ENCODE results near the gene TTC7B. TPM values are rescaled to one million over a fixed set of nuclear protein-coding genes. Genes with fewer than 3 reads are reported as not detected.

The TTC7B gene
- total RNA-seq, 1 experiment from 2014 or later = 24.2 TPM

GRCh38 chr14:90574188-90575131 lies 241.8 kb downstream of the TTC7B start:
- Histone ChIP-seq H3K4me1 (replicated peaks) (no peaks in the 10 kb centered on the region), H3K9me3 (replicated peaks) (no peaks in the 10 kb centered on the region), H3K4me3 (no peak overlapping the region), H3K27ac (no peak overlapping the region), H3K36me3 (no peaks in the 10 kb centered on the region), H3K27me3 (replicated peaks) (no peaks in the 10 kb centered on the region)
- DNase-seq (ENCODE audit: low read depth in 1 of 2, low spot score in 2 of 2) = no peak

DNA sequence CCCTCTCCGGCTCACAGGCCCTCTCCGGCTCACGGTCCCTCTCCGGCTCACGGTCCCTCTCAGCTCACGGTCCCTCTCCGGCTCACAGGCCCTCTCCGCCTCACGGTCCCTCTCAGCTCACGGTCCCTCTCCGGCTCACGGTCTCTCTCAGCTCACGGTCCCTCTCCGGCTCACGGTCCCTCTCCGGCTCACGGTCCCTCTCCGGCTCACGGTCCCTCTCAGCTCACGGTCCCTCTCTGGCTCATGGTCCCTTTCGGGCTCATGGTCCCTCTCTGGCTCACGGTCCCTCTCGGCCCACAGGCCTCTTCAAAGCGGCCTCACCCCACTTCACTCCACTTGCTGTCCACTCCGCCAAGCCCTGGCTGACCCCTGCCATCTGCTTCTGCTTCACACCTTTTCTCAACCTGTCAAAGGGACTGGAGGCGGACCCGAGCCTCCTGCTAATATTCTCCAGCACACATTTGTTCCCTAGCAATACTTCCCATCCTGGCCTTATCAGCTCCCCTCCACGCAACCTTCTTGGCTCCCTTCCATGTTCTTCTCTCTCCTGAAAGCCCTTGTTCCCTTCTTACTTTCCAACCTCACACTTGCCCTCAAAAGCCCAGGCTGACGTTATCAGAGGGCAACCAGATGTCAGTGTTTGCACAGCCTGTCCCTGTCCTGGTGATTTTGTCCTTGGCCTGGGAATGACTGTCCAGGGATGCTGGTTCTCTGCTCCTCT lies 242.7 kb downstream of the TTC7B start:
- Histone ChIP-seq H3K4me1 (replicated peaks) (no peaks in the 10 kb centered on the region), H3K27ac (no peak overlapping the region), H3K36me3 (no peaks in the 10 kb centered on the region), H3K9me3 (replicated peaks) (no peaks in the 10 kb centered on the region), H3K4me3 (no peak overlapping the region), H3K27me3 (replicated peaks) (no peaks in the 10 kb centered on the region)
- DNase-seq (ENCODE audit: low read depth in 1 of 2, low spot score in 2 of 2) = no peak

- Histone ChIP-seq H3K36me3 (no peaks in the 10 kb centered on the region), H3K4me3 (no peak overlapping the region), H3K27ac (no peak overlapping the region), H3K4me1 (replicated peaks) (no peaks in the 10 kb centered on the region), H3K9me3 (replicated peaks) (no peaks in the 10 kb centered on the region), H3K27me3 (replicated peaks) (no peaks in the 10 kb centered on the region)
- no peak for DNase-seq (ENCODE audit: low read depth in 1 of 2, low spot score in 2 of 2)
These were observed 243.6 kb downstream of the TTC7B start for GRCh38 chr14:90572441-90573150.

DNA sequence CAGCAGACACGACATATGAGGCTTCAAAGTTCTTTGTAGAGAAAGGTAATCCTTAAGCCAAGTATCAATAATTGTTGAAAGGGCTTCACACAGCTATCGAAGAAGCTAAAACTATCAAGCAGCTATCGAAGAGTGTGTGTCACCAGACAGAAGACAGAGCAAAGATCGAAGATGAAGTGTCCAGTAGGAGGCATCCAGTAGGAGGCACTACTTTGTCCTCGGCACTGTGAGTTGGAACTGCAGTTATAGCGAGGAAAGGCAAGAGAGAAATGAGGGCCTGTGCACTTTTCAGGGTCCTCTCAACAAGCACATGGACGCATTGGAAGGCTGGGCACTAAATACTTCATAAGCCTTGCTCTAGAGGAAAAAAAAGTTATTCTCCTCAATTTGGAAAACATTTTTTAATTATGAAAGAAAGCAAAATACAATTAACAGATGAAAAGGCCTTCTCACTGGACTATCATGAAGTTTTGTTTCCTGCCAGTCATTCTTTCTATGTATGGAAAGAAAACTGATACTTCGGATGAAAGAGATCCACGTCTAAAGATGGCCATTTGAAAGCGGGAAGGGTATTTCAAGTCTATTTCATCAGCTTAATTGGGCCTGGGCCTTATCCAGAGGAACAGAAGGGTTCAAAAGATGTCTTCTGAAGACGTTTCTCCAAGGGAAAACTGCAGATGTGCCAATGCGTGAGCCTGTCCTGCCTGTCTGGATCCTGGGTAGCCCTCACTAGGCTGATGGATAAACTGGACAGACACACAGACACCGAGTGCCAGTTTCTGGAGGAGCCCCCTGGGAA lies 244.9 kb downstream of the TTC7B start:
- Histone ChIP-seq H3K4me3 (no peak overlapping the region), H3K4me1 (replicated peaks) (no peaks in the 10 kb centered on the region), H3K27ac (no peak overlapping the region), H3K9me3 (replicated peaks) (no peaks in the 10 kb centered on the region), H3K27me3 (replicated peaks) (no peaks in the 10 kb centered on the region), H3K36me3 (no peaks in the 10 kb centered on the region)
- no peak for DNase-seq (ENCODE audit: low read depth in 1 of 2, low spot score in 2 of 2)

DNA sequence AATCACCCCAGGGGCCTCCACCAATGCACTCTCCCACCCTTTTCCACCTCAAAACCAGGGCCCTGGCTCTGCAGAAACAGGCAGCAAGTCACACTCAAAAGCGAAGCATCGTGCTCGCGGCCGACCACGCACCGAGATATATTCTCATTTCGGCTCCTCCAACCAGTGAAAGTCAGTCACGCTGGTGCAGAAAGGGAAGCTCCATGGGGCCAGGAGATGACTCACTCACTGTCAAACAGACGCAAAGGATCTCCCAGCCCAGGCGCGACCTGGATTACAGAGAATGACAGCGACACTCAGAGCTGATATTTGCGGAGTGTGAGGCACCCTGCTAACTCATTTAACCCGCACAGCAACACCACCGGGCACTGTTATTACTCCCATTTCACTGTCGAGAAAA lies 245.8 kb downstream of the TTC7B start:
- no peak for DNase-seq (ENCODE audit: low read depth in 1 of 2, low spot score in 2 of 2)
- no peaks in the 10 kb centered on the region for H3K9me3 ChIP-seq (replicated peaks)
- H3K4me1 ChIP-seq (replicated peaks) = no peaks in the 10 kb centered on the region
- H3K36me3 ChIP-seq = no peaks in the 10 kb centered on the region
- H3K27ac ChIP-seq = no peak overlapping the region
- H3K4me3 ChIP-seq = no peak overlapping the region
- H3K27me3 ChIP-seq (replicated peaks) = no peaks in the 10 kb centered on the region

DNA sequence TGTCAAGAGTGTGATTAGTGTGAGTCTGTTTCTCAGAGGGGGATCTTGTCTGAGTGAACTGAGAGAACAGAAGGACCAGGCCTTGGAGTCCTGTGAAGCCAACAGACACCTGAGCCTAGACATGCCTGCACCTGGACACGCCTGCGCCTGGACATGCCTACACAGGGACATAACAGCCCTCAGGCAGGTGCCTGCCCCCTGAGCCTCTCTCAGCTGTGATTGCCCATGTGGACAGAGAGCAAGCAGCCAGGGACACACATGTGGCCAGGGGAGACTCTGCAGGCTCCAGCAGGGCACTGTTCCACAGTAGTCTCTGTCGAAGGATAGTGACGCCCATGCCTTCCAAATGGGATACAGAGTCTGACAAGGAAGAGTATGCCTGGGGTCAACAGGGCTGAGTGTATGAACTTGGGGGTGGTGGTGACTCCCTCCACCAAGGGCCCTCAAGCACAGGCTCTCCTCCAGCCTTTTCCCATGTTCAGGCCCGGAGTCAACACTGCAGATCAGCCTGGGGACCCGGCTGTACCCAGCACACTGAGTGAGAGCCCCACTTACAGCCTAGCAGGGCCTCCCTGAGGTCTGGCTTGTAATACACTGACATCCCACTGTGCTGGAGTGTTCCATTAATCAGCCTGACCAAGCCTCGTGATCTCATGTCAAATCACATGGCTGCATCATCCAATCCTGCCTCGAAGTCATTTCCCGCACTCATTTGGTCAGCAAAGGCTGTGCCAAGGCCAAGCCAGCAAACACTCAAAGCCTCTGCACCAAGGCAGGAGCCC lies 246.4 kb downstream of the TTC7B start:
- no peaks in the 10 kb centered on the region for H3K9me3 ChIP-seq (replicated peaks)
- DNase-seq (ENCODE audit: low read depth in 1 of 2, low spot score in 2 of 2) = no peak
- H3K4me1 ChIP-seq (replicated peaks) = no peaks in the 10 kb centered on the region
- H3K36me3 ChIP-seq = no peaks in the 10 kb centered on the region
- H3K27me3 ChIP-seq (replicated peaks) = no peaks in the 10 kb centered on the region
- H3K27ac ChIP-seq = no peak overlapping the region
- no peak overlapping the region for H3K4me3 ChIP-seq

- Histone ChIP-seq H3K9me3 (replicated peaks) (no peaks in the 10 kb centered on the region), H3K4me3 (no peak overlapping the region), H3K27ac (no peak overlapping the region), H3K4me1 (replicated peaks) (no peaks in the 10 kb centered on the region), H3K27me3 (replicated peaks) (no peaks in the 10 kb centered on the region), H3K36me3 (no peaks in the 10 kb centered on the region)
- no peak for DNase-seq (ENCODE audit: low read depth in 1 of 2, low spot score in 2 of 2)
These were observed 247.0 kb downstream of the TTC7B start for GRCh38 chr14:90569201-90569600.

GRCh38 chr14:90568405-90568804 lies 247.8 kb downstream of the TTC7B start:
- no peak overlapping the region for H3K27ac ChIP-seq
- H3K27me3 ChIP-seq (replicated peaks) = no peaks in the 10 kb centered on the region
- DNase-seq (ENCODE audit: low read depth in 1 of 2, low spot score in 2 of 2) = no peak

GRCh38 chr14:90567991-90568390 lies 248.2 kb downstream of the TTC7B start:
- Histone ChIP-seq H3K9me3 (replicated peaks) (no peaks in the 10 kb centered on the region), H3K4me3 (no peak overlapping the region), H3K36me3 (no peaks in the 10 kb centered on the region), H3K4me1 (replicated peaks) (no peaks in the 10 kb centered on the region), H3K27me3 (replicated peaks) (no peaks in the 10 kb centered on the region), H3K27ac (no peak overlapping the region)
- DNase-seq (ENCODE audit: low read depth in 1 of 2, low spot score in 2 of 2) = no peak

More at GRCh38 chr14:90568405-90568804, 247.8 kb downstream of the TTC7B start:
- H3K4me3 ChIP-seq = no peak overlapping the region
- H3K9me3 ChIP-seq (replicated peaks) = no peaks in the 10 kb centered on the region
- no peaks in the 10 kb centered on the region for H3K4me1 ChIP-seq (replicated peaks)
- H3K36me3 ChIP-seq = no peaks in the 10 kb centered on the region

- no peaks in the 10 kb centered on the region for H3K9me3 ChIP-seq (replicated peaks)
- H3K4me1 ChIP-seq (replicated peaks) = no peaks in the 10 kb centered on the region
- no peak overlapping the region for H3K4me3 ChIP-seq
- no peak for DNase-seq (ENCODE audit: low read depth in 1 of 2, low spot score in 2 of 2)
- H3K27me3 ChIP-seq (replicated peaks) = no peaks in the 10 kb centered on the region
- H3K36me3 ChIP-seq = no peaks in the 10 kb centered on the region
- H3K27ac ChIP-seq = no peak overlapping the region
These were observed 249.0 kb downstream of the TTC7B start for GRCh38 chr14:90567191-90567590.

DNA sequence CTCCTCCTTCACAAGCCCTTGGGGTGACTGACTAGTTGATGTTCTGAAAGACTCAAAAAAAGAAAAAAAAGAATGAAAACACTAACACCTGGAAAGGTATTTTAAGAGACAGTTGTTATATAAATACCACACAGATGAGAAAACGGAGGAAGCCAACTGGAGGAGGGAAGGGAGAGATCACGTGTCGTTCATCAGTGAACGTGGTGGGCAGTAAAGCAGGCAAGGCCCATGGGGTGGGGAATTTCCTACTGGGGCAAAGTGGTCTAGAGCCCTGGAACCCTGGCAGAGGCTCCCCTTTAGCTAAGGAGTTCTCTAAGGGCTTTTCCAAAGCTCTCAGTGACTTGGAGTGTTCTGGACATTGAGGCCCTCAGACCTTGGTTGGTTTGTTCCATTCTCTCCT lies 249.7 kb downstream of the TTC7B start:
- H3K36me3 ChIP-seq = no peaks in the 10 kb centered on the region
- H3K27ac ChIP-seq = no peak overlapping the region
- no peak overlapping the region for H3K4me3 ChIP-seq
- no peaks in the 10 kb centered on the region for H3K4me1 ChIP-seq (replicated peaks)
- H3K9me3 ChIP-seq (replicated peaks) = no peaks in the 10 kb centered on the region
- H3K27me3 ChIP-seq (replicated peaks) = no peaks in the 10 kb centered on the region
- no peak for DNase-seq (ENCODE audit: low read depth in 1 of 2, low spot score in 2 of 2)

- no peaks in the 10 kb centered on the region for H3K4me1 ChIP-seq (replicated peaks)
These were observed 251.7 kb downstream of the TTC7B start for GRCh38 chr14:90564496-90564895.

GRCh38 chr14:90562652-90563051 lies 253.6 kb downstream of the TTC7B start:
- H3K9me3 ChIP-seq (replicated peaks) = no peaks in the 10 kb centered on the region

More at GRCh38 chr14:90564496-90564895, 251.7 kb downstream of the TTC7B start:
- no peak for DNase-seq (ENCODE audit: low read depth in 1 of 2, low spot score in 2 of 2)
- Histone ChIP-seq H3K27ac (no peak overlapping the region), H3K4me3 (no peak overlapping the region), H3K36me3 (no peaks in the 10 kb centered on the region), H3K27me3 (replicated peaks) (no peaks in the 10 kb centered on the region), H3K9me3 (replicated peaks) (no peaks in the 10 kb centered on the region)

More at GRCh38 chr14:90562652-90563051, 253.6 kb downstream of the TTC7B start:
- no peak for DNase-seq (ENCODE audit: low read depth in 1 of 2, low spot score in 2 of 2)
- H3K27ac ChIP-seq = no peak overlapping the region
- H3K36me3 ChIP-seq = no peaks in the 10 kb centered on the region
- no peak overlapping the region for H3K4me3 ChIP-seq
- H3K4me1 ChIP-seq (replicated peaks) = no peaks in the 10 kb centered on the region
- no peaks in the 10 kb centered on the region for H3K27me3 ChIP-seq (replicated peaks)
